OCI-LY7 (cell line): Measurements from ENCODE around the gene STIL.

Source experiments
- CTCF ChIP-seq: fragments of 200-600 bp; sonication (generic); conservative IDR thresholded peaks from 2 replicates; pipeline ENCODE4 v1.5.1; 2014; ENCODE audit warnings: mild to moderate bottlenecking, antibody characterized with exemption, low read length, moderate library complexity, mixed read lengths
- EZH2phosphoT487 ChIP-seq: fragments of 200-600 bp; sonication (generic); IDR thresholded peaks from 2 replicates; pipeline ENCODE4 v1.6.1; 2018; ENCODE audit warnings: low read depth, borderline replicate concordance, mild to moderate bottlenecking, mixed run types, antibody characterized with exemption, low read length, moderate library complexity, mixed read lengths

GRCh38 chr1:47211796-47212269, 102.1 kb downstream of the STIL start:
- TF ChIP-seq CTCF (no peak), EZH2phosphoT487 (no peak)
